GM12875 (cell line): ENCODE data around the gene ATP6V1C2.

Source experiments
- H3K4me3 ChIP-seq: one replicate; pipeline ENCODE4 v1.5.1; 2011; ENCODE audit warnings: low read depth, low read length, control low read depth
- TF ChIP-seq, protein P1 (sequence below): IDR thresholded peaks from 2 replicates; pipeline ENCODE4 v1.5.1; 2011; ENCODE audit warnings: low read depth, mild to moderate bottlenecking, control low read depth, inconsistent platforms, low read length, moderate library complexity, borderline replicate concordance; ENCODE audit not compliant: insufficient read depth

The ATP6V1C2 gene

DNA sequence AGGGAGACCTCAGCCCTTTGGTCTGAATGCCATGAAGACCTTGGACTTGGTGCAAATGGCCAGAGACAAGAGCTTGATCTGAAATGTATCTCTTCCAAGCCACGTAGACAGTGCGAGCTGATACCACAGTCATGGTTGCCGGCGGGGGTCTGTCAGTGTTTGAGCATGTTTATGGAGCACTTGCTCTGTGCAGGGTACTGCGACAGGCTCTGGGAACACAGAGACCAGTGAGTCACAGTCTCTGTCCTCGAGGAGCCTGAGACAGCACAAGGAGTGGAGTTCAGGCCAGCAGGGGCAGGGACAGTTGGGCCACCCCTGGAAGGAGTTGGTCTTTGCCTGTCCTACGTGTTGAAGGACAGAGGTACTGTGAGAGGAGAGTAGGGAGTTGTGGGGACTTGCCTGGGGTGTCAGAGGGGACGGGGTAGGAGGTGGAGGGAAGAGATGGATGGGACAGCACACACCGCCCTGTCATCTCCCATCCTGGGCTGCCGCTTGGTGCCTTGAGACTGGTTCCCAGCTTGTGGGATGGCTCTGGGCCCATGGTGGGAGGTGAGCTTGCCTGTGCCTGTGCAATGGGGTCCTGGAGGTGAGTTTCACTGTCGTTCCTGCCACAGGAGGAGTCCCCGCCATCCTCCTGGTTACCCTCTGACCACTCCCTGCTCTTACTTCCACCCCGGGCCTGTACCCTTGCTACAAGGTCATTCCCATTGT lies 39.5 kb downstream of the ATP6V1C2 start:
- no peak overlapping the region for H3K4me3 ChIP-seq
- TF ChIP-seq, protein P1, sequence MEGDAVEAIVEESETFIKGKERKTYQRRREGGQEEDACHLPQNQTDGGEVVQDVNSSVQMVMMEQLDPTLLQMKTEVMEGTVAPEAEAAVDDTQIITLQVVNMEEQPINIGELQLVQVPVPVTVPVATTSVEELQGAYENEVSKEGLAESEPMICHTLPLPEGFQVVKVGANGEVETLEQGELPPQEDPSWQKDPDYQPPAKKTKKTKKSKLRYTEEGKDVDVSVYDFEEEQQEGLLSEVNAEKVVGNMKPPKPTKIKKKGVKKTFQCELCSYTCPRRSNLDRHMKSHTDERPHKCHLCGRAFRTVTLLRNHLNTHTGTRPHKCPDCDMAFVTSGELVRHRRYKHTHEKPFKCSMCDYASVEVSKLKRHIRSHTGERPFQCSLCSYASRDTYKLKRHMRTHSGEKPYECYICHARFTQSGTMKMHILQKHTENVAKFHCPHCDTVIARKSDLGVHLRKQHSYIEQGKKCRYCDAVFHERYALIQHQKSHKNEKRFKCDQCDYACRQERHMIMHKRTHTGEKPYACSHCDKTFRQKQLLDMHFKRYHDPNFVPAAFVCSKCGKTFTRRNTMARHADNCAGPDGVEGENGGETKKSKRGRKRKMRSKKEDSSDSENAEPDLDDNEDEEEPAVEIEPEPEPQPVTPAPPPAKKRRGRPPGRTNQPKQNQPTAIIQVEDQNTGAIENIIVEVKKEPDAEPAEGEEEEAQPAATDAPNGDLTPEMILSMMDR: no peak

DNA sequence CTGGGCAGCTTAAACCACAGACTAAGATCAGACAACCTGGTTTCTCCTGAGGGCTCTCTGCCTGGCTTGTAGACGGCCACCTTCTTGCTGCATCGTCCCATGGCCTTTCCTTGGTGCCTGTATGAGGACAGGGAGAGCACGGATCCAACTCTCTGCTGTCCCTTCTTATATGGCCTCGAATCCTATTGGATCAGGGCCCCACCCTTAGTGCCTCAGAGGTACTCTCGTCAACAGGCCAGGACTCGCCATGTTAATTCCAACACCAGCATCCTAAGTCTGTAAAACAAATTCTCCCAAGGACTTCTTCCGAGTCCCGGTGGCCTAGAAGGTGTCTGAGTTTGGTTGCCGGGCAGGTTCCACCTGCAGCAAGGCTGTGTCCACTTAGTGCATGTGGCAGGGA lies 40.2 kb downstream of the ATP6V1C2 start:
- TF ChIP-seq, protein P1: no peak
- H3K4me3 ChIP-seq: no peak overlapping the region

DNA sequence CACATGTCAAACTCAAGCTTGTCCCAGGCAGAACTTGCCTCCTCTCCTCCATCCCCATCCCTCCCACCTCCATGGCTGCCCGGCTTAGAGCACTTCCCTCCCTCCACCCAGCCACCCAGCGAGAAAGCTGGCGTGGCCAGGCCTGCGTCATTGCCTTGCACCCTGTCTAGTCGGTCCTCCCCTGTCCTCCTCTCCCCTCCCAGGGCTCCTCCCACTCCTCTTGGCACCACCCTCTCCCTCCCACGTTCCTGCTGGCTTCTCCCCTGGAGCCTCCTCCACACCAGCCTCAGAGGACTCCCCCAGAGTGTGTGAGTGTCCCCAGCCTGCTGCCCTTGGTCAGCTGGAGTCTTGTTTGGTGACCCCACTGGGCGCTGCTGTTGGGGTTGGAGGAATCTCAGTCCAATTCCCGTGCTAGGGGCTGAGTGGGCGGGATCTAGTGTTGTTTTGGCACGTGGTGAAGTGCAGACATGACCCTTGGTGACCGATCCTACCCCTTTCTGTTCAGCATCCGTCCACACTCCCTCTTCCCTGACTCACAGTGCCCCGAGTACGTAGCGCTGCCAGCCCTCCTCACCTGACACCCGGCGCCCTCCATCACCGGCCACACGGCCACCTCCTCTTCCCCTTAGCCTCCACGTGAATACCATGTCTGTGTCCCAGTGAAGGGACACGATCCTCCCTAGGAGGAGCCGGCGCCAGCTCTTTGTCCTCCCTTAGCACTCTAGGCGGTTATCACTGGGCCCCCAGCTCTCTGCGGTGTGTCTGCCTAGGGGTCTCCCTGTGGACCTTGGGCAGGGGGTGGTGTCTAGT lies 41.4 kb downstream of the ATP6V1C2 start:
- H3K4me3 ChIP-seq: no peak overlapping the region
- TF ChIP-seq, protein P1: no peak

DNA sequence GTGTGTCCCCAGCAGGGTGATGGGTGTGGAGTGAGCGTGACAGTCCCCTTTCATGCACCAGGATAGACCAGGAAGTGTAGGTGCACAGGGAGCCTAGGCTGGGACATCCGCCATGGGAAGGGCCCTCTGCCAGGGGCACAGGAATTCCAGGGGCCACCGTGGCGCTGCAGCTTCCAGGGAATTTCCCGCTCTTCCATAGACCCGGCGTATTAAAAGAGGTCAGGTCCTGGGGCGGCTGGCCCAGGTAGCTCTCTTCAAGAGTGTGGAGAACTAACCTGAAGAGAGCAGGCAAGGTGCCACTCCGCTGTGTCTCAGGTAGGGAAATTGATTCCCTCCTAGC lies 42.0 kb downstream of the ATP6V1C2 start:
- TF ChIP-seq, protein P1: no peak
- H3K4me3 ChIP-seq: no peak overlapping the region

DNA sequence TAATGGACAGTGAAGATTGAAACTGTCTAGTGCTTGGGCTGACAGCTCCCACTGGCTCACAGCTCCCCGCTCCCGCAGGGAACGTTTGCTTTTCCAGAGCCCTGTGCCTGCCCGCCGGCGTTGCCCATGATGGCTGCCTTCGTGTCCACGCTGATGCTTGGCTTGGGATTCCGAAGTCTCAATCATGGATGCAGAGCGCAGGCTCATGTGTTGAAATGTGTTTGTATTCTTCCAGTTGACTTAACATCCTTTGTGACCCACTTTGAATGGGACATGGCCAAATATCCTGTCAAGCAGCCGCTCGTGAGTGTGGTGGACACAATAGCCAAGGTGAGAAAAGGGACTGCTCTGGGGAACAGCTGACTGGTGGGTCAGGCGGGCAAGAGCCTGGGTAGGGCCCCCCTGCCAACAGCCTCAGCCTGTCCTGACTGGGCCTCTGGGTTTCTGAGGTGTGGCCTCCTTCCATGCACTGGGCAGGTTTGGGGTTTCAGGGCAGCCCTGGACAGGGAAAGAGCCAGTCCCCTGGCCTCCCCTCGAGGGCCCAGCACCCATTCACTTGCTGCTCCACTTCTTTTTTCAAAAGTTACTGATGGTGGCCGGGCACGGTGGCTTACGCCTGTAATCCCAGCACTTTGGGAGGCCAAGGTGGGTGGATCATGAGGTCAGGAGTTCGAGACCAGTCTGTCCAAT lies 42.8 kb downstream of the ATP6V1C2 start:
- no peak overlapping the region for H3K4me3 ChIP-seq
- TF ChIP-seq, protein P1: no peak

DNA sequence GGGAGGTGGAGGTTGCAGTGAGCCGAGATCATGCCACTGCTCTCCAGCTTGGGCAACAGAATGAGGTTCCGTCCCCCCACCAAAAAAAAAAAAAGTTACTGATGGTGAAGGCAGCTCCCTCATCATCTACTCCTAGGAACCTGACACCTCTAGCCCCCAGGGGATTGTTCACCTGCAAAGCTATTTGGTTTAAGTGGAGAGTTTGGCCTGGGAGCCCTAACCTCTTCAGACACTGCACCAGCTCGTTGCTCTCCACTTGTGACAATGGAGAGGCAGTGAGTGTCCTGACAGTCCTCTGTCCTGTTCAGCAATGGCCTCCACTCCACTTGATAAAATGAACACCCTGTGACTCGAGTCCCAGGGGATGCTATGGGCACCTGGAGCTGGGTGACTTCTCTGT lies 43.5 kb downstream of the ATP6V1C2 start:
- no peak overlapping the region for H3K4me3 ChIP-seq
- TF ChIP-seq, protein P1: no peak
